Lower leg skin (tissue), 4 donors: Measurements from ENCODE around the gene APOBEC3B. TPM values are rescaled to one million over a fixed set of nuclear protein-coding genes. Genes with fewer than 3 reads are reported as not detected.
A peak's percentile ranks its signal among the peaks of the same experiment; 100 is the strongest.
"Not testable (repeated sequence)": the region's sequence is repeated elsewhere in the genome, so short reads cannot be mapped to it uniquely, and the experiment has no call there.

ENCODE experiments used
- DNase-seq, 2 donors: peaks; one replicate each; pipeline ENCODE4 v3.0.0-alpha.2; 2019; ENCODE audit warnings: low spot score in 2 of 2
- H3K4me3 ChIP-seq: fragments of 200-600 bp; sonication (generic); 2 replicates; pipeline ENCODE4 v1.5.1; 2017; ENCODE audit warnings: mild to moderate bottlenecking, low read depth; ENCODE audit not compliant: poor library complexity, severe bottlenecking
- POLR2A ChIP-seq, 2 donors: fragments of 450-650 bp; IDR thresholded peaks; one replicate each; pipeline ENCODE4 v1.6.1; 2016 to 2017; ENCODE audit warnings: antibody characterized with exemption in 2 of 2, mild to moderate bottlenecking in 1 of 2, moderate library complexity in 1 of 2
- WGBS, 2 donors: methylation state at CpG; one replicate each; pipeline ENCODE4 v1.1.5; 2018; 5-methylcytosine and 5-hydroxymethylcytosine counted together
- intact Hi-C: fragments of 100-400 bp; cut with DNase I; formaldehyde crosslinking; loops from one replicate; pipeline ENCODE4 v1.15.0; 2023; ENCODE audit warnings: low total_unique reads
- total RNA-seq, 4 donors: library from RNA; depleted of rRNA; stranded (reverse); fragments of >200 nt; gene quantifications; one replicate each; pipeline ENCODE4 v1.1.0, GENCODE V29; 2016
- TF ChIP-seq, protein P1 (sequence below), 3 donors: fragments of 450-650 bp; IDR thresholded peaks; one replicate each; pipeline ENCODE4 v1.5.1; 2016; ENCODE audit warnings: antibody characterized with exemption in 3 of 3, mild to moderate bottlenecking in 3 of 3, moderate library complexity in 2 of 3

The APOBEC3B gene
- total RNA-seq, 4 donors from 2014 or later, result 0.15 to 2.4 (median 0.21) TPM; not detected in 1

DNA sequence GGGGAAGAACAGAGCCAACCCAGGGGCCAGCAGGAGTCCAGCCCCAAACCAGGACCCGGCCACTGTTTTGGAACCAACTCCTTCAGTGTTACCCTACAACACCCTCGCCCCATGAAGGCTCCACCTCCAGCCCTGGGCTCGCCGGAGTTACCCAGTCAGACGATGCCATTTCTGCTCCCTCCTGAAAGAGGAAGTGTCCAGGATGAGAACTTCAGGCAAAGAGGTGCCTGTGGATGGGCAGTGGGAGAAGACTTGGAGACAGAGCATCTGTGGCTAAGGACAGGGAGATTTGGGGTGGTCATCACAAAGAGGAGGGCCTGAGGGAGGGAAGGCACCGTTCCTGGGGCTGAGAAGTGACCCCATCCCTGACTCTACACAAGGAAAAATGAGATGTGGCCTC, 14.0 kb downstream of the APOBEC3B start:
- DNase-seq, result no peak
- H3K4me3 ChIP-seq, result no peak overlapping the region
- TF ChIP-seq POLR2A (IDR thresholded peaks at IDR 0.05), result no peak
- TF ChIP-seq, protein P1, sequence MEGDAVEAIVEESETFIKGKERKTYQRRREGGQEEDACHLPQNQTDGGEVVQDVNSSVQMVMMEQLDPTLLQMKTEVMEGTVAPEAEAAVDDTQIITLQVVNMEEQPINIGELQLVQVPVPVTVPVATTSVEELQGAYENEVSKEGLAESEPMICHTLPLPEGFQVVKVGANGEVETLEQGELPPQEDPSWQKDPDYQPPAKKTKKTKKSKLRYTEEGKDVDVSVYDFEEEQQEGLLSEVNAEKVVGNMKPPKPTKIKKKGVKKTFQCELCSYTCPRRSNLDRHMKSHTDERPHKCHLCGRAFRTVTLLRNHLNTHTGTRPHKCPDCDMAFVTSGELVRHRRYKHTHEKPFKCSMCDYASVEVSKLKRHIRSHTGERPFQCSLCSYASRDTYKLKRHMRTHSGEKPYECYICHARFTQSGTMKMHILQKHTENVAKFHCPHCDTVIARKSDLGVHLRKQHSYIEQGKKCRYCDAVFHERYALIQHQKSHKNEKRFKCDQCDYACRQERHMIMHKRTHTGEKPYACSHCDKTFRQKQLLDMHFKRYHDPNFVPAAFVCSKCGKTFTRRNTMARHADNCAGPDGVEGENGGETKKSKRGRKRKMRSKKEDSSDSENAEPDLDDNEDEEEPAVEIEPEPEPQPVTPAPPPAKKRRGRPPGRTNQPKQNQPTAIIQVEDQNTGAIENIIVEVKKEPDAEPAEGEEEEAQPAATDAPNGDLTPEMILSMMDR (IDR thresholded peaks at IDR 0.05), result no peak
- intact Hi-C loops, result no loop called here
- 59 to 73% methylated on average over 6 of the region's 6 CpGs for WGBS, 2 donors

DNA sequence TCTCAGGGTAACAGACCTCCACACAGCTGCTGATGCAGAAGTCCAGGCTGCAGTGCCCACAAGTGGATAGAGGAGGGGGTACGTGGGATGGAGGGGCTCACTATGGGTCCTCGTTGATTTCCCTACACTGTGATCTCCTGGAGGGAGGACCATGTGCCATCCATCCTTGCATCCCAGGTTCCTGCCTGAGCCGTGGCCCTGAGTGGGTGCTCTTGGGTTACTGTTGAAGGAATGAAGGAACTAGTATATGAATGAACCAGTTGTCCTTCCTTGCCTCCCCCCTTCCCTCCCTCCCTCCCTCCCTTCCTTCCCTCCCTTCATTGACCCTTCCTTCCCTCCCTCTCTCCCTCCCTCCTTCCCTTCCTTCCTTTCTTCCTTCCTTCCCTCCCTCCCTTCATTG, 15.4 kb downstream of the APOBEC3B start:
- TF ChIP-seq, protein P1 (IDR thresholded peaks at IDR 0.05), result no peak
- no peak for TF ChIP-seq POLR2A (IDR thresholded peaks at IDR 0.05)
- H3K4me3 ChIP-seq, result no peak overlapping the region
- intact Hi-C loops, result no loop called here
- DNase-seq, result no peak
- WGBS, 2 donors, result 80 to 93% methylated on average over 3 of the region's 3 CpGs

DNA sequence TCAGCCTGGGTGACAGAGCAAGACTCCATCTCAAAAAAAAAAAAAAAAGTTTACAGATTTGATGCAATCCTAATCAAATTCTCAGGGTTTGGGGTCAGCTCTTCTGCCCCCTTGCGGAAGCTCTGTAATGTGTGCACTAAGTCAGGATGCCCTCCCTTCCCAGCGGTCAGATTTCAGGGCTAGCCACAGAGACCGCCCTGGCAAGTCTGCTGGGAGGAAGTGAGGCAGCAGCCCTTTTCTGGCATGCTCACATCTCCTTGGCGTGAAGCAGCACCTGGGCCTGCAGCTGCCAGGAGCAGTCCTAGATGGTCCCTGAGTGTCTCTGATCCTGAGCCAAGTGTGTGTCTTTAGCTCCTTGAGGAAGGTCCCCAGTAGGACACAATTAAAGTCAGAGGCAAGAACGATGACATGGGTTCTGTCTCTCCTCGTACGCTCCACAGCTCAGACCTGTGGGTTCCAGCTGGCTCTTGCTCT, 21.1 kb downstream of the APOBEC3B start:
- peak; percentile 55 to 93 for DNase-seq
- intact Hi-C loops, result no loop called here
- TF ChIP-seq, protein P1 (IDR thresholded peaks at IDR 0.05), result peak in 1 of 3 donors; percentile 71
- no peak for TF ChIP-seq POLR2A (IDR thresholded peaks at IDR 0.05)
- no peak overlapping the region for H3K4me3 ChIP-seq
- WGBS, 2 donors, result 8 to 11% methylated on average over 7 of the region's 7 CpGs

DNA sequence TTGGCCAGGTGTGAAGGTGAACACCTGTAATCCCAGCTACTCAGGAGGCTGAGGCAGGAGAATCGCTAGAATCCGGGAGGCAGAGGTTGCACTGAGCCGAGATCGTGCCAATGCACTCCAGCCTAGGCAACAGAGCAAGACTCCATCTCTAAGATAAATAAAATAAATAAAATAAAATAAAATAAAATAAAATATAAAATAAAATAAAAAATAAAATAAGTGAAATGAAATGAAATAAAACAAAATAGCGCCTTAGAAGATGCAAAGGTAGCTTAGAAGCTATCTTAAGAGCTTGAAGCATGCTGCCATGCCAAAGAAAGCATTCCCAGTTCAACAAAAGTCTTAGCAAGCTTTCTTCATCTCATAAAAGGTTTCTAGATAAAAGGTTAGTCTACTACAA, 25.0 kb downstream of the APOBEC3B start:
- intact Hi-C loops, result no loop called here
- H3K4me3 ChIP-seq, result no peak overlapping the region
- 96% methylated on average over 5 of the region's 5 CpGs for WGBS, 2 donors
- no peak for TF ChIP-seq POLR2A (IDR thresholded peaks at IDR 0.05)
- TF ChIP-seq, protein P1 (IDR thresholded peaks at IDR 0.05), result no peak
- no peak for DNase-seq

DNA sequence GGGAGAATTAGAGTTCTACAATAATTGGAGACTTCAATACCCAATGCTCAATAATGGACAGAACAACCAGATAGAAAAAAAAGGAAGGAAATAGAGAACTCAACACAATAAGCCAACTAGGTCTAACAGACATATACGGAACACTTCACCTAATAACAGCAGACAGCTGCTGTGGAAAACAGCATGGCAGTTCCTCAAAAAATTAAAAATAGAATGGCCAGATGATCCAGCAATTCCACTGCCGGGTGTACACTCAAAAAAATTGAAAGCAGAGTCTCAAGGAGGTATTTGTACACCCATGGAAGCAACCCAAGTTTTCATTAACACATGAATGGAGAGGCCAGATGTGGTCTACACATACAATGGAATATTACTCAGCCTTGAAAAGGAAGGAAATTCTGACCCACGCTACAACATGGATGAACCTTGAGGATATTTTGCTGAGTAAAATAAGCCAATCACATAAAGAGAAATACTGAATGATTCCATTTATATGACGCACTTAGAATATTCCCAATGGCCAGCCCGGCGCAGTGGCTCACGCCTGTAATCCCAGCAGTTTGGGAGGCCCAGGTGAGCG, 26.2 kb downstream of the APOBEC3B start:
- intact Hi-C loops, H3K4me3 ChIP-seq, DNase-seq: not testable (repeated sequence)
- 83 to 85% methylated on average over 8 of the region's 8 CpGs for WGBS, 2 donors

DNA sequence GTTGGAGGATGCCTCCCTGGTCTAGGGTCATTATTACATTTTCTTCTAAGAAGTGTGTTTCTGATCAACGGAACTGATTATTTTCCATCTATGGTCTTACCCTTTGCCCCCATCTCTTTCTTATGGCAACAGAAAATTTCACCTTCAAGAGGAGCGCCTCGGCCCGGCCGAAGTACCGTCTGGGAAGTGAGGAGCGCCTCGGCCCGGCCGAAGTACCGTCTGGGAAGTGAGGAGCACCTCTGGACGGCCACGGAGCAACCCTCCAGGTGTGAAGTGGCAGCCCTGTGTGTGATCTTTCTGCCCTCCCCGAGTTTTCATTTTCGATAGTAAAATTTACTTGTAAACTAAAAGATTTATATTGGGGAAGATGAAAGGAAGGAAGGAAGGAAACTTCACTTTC, 28.8 kb downstream of the APOBEC3B start:
- WGBS, 2 donors, result 84 to 85% methylated on average over 15 of the region's 15 CpGs
- TF ChIP-seq POLR2A (IDR thresholded peaks at IDR 0.05), result no peak
- TF ChIP-seq, protein P1 (IDR thresholded peaks at IDR 0.05), result no peak
- intact Hi-C loops, result no loop called here
- H3K4me3 ChIP-seq, result no peak overlapping the region
- no peak for DNase-seq
